Testis (tissue), 3 donors: ENCODE data around the gene UBR3. TPM values are rescaled to one million over a fixed set of nuclear protein-coding genes. Genes with fewer than 3 reads are reported as not detected.

Experiments used
- DNase-seq: peaks from one replicate; pipeline ENCODE4 v3.0.0-alpha.2; 2019
- H3K27ac ChIP-seq, 2 donors: fragments of 200-600 bp; sonication (generic); one replicate each; pipeline ENCODE4 v1.5.1; 2019
- H3K27me3 ChIP-seq: fragments of 200-600 bp; sonication (generic); one replicate; pipeline ENCODE4 v1.5.1; 2019
- H3K36me3 ChIP-seq: fragments of 200-600 bp; sonication (generic); one replicate; pipeline ENCODE4 v1.5.1; 2017; ENCODE audit warnings: low read depth; ENCODE audit errors: missing control alignments
- H3K4me1 ChIP-seq: fragments of 200-600 bp; sonication (generic); one replicate; pipeline ENCODE4 v1.5.1; 2019
- H3K4me3 ChIP-seq, 2 donors: fragments of 200-600 bp; sonication (generic); one replicate each; pipeline ENCODE4 v1.5.1; 2017 to 2019
- H3K9me3 ChIP-seq: fragments of 200-600 bp; sonication (generic); one replicate; pipeline ENCODE4 v1.5.1; 2017
- POLR2A ChIP-seq: fragments of 450-650 bp; IDR thresholded peaks from one replicate; pipeline ENCODE4 v1.6.1; 2017; ENCODE audit warnings: antibody characterized with exemption, mild to moderate bottlenecking, moderate library complexity
- WGBS, 2 donors: methylation state at CpG; one replicate each; pipeline ENCODE4 v1.1.5; 2018; 5-methylcytosine and 5-hydroxymethylcytosine counted together
- intact Hi-C: fragments of 100-400 bp; cut with DNase I; formaldehyde crosslinking; loops from one replicate; pipeline ENCODE4 v1.15.1; 2023; ENCODE audit warnings: low total_unique reads
- polyA plus RNA-seq: library from polyadenylated mRNA; stranded (reverse); fragments of 350-450 nt; fragmentation: Illumina TruSeq; extraction: RNeasy Lipid Tissue Mini Kit (QIAGEN cat#74804); gene quantifications from one replicate; pipeline ENCODE4 v1.2.3, GENCODE V29; 2014; ENCODE audit warnings: low read depth, low replicate concordance; ENCODE audit not compliant: insufficient read depth
- total RNA-seq, 2 donors: library from RNA; depleted of rRNA; stranded (reverse); fragments of >200 nt; gene quantifications; one replicate each; pipeline ENCODE4 v1.2.3, GENCODE V29; 2016
- TF ChIP-seq, protein P1 (sequence below), 3 experiments: fragments of 450-650 bp in 2 of 3; fragments of 200-600 bp in 1 of 3; sonication (generic) in 1 of 3; IDR thresholded peaks; one replicate each; pipeline ENCODE4 v1.5.1; 2016 to 2019; ENCODE audit warnings: antibody characterized with exemption in 3 of 3, mild to moderate bottlenecking in 2 of 3, moderate library complexity in 1 of 3

UBR3 gene
- total and polyA plus RNA-seq, 3 donors from 2014 or later, result 24.3 to 132 (median 122) TPM

DNA sequence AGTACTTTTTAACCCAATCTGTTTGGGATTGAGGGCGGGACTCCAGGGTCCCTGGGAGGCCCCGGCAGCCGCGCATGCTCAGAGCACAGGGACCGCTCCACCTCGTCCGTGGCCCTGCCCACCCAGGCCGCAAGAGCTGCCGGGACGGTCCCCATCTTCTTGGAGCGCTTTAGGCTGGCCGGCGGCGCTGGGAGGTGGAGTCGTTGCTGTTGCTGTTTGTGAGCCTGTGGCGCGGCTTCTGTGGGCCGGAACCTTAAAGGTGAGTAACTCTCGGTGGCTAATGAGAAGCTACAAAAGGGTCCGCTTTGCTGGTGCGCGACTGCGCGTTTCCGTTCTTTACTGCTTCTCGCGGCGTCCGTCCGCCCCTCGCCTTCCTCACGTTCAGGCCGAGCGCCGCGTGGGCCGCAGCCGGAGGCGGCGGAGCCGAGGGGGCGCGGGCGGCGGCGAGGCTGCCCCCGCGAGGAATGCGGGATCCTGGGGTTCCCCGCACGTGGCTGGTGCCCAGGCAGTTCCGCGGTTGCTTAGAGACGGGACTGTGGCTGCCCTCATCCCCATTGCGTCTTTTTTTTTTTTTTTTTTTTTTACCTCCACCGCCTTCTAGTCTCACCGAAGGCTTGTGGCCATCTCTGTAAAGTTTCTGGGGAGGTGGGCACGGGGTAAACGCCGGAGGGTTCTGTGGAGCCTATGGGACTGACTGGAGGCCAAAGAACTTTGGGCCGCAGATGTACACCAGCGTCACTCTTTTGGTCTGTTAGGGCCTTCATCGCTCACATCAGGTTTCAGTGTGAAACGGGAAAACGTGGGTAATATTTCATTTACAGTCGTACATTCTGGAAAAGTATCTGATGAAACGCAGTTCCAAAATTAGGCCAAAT lies 28.3 kb upstream of the UBR3 start, which contains the start of gene SSB:
SSB (plus strand) TSS at position 154 of the 875 bp plus-strand sequence. CDS start 2,090 bp downstream, outside the sequence.
- 0% methylated on average over 53 to 64 of the region's 67 CpGs for WGBS, 2 donors
- Histone ChIP-seq H3K27ac (peak within 1 kb of the TSS; percentile 67 to 84), H3K4me1 (no peaks in the 10 kb centered on the region), H3K4me3 (peak within 1 kb of the TSS; percentile 72 to 94), H3K9me3 (no peaks in the 10 kb centered on the region), H3K27me3 (no peaks in the 10 kb centered on the region), H3K36me3 (no peaks in the 10 kb centered on the region)
- intact Hi-C loops, result no loop called here
- no peak for TF ChIP-seq POLR2A
- TF ChIP-seq, protein P1, sequence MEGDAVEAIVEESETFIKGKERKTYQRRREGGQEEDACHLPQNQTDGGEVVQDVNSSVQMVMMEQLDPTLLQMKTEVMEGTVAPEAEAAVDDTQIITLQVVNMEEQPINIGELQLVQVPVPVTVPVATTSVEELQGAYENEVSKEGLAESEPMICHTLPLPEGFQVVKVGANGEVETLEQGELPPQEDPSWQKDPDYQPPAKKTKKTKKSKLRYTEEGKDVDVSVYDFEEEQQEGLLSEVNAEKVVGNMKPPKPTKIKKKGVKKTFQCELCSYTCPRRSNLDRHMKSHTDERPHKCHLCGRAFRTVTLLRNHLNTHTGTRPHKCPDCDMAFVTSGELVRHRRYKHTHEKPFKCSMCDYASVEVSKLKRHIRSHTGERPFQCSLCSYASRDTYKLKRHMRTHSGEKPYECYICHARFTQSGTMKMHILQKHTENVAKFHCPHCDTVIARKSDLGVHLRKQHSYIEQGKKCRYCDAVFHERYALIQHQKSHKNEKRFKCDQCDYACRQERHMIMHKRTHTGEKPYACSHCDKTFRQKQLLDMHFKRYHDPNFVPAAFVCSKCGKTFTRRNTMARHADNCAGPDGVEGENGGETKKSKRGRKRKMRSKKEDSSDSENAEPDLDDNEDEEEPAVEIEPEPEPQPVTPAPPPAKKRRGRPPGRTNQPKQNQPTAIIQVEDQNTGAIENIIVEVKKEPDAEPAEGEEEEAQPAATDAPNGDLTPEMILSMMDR (IDR thresholded peaks at IDR 0.05), result no peak
- peak; percentile 94 for DNase-seq

DNA sequence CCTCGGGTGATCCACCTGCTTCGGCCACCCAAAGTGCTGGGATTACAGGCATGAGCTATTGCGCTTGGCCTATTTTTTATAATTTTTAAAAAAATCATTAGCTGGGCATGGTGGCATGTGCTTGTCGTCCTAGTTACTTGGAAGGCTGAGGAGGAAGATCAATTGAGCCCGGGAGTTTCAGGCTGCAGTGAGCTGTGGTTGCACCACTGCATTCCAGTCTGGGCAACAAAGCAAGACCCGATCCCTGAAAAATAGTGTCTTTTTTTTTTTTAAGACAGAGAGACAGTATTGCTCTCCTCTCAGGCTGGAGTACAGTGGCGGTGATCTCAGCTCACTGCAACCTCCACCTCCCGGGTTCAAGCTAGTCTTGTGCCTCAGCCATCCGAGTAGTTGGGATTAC lies 23.8 kb upstream of the UBR3 start:
- H3K4me3 ChIP-seq, result no peak overlapping the region
- no peaks in the 10 kb centered on the region for H3K4me1 ChIP-seq
- H3K27ac ChIP-seq, result no peak overlapping the region
- H3K36me3 ChIP-seq, result no peaks in the 10 kb centered on the region
- TF ChIP-seq, protein P1 (IDR thresholded peaks at IDR 0.05), result no peak
- TF ChIP-seq POLR2A, result no peak
- no peaks in the 10 kb centered on the region for H3K9me3 ChIP-seq
- H3K27me3 ChIP-seq, result no peaks in the 10 kb centered on the region
- DNase-seq, result no peak
- intact Hi-C loops, result no loop called here
- WGBS, 2 donors, result 95 to 96% methylated on average over 9 of the region's 9 CpGs

DNA sequence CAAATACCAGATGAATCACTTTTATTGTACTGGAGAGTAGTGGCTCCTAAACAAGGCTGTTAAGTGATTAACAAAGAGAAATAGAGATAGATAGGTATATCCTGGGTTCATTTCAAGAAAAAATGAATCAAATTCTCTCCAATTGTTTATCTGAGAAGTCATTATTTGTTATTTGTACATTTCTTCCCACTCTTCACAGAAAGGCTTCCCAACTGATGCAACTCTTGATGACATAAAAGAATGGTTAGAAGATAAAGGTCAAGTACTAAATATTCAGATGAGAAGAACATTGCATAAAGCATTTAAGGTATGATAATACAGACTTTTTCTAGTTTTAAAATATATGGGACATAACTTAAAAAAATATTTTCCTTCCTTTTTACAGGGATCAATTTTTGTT lies 20.7 kb upstream of the UBR3 start:
- Histone ChIP-seq H3K27ac (no peak overlapping the region), H3K4me1 (no peaks in the 10 kb centered on the region), H3K27me3 (no peaks in the 10 kb centered on the region), H3K4me3 (no peak overlapping the region), H3K36me3 (no peaks in the 10 kb centered on the region), H3K9me3 (no peaks in the 10 kb centered on the region)
- intact Hi-C loops, result no loop called here
- TF ChIP-seq POLR2A, result no peak
- TF ChIP-seq, protein P1 (IDR thresholded peaks at IDR 0.05), result no peak
- DNase-seq, result no peak

DNA sequence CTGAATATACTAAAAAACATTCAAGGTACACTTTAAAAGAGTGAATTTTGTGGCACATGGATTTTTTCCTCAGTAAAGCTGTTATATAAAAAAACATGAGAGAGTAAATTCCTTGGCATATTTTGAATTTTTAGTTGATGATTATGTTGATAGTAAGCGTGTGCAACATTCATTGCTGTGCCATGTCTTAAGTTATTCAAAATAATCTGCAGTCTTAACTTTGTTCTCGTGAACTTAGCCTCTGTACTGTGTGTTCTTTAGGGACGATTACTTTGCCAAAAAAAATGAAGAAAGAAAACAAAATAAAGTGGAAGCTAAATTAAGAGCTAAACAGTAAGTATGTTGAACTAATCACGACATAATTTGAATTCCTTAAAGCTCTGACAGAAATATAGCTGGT lies 19.0 kb upstream of the UBR3 start:
- no peak for DNase-seq
- no peaks in the 10 kb centered on the region for H3K4me1 ChIP-seq
- H3K4me3 ChIP-seq, result no peak overlapping the region
- no peak for TF ChIP-seq POLR2A
- TF ChIP-seq, protein P1 (IDR thresholded peaks at IDR 0.05), result no peak
- no peaks in the 10 kb centered on the region for H3K9me3 ChIP-seq
- H3K36me3 ChIP-seq, result no peaks in the 10 kb centered on the region
- H3K27me3 ChIP-seq, result no peaks in the 10 kb centered on the region
- intact Hi-C loops, result no loop called here
- WGBS, 2 donors, result 39 to 44% methylated on average over 4 of the region's 4 CpGs
- H3K27ac ChIP-seq, result peak overlapping the region in 1 of 2 donors; percentile 16
